Erythroblast (primary cell): ENCODE results near the gene NDN.

Experiments used
- GATA1 ChIP-seq: IDR thresholded peaks from 2 replicates; pipeline ENCODE4 v1.6.1; 2011; ENCODE audit warnings: low read depth, mild to moderate bottlenecking, control low read depth, low read length, moderate library complexity
- POLR2A ChIP-seq: IDR thresholded peaks from 2 replicates; pipeline ENCODE4 v1.6.1; 2011; ENCODE audit warnings: mild to moderate bottlenecking, low read length

DNA sequence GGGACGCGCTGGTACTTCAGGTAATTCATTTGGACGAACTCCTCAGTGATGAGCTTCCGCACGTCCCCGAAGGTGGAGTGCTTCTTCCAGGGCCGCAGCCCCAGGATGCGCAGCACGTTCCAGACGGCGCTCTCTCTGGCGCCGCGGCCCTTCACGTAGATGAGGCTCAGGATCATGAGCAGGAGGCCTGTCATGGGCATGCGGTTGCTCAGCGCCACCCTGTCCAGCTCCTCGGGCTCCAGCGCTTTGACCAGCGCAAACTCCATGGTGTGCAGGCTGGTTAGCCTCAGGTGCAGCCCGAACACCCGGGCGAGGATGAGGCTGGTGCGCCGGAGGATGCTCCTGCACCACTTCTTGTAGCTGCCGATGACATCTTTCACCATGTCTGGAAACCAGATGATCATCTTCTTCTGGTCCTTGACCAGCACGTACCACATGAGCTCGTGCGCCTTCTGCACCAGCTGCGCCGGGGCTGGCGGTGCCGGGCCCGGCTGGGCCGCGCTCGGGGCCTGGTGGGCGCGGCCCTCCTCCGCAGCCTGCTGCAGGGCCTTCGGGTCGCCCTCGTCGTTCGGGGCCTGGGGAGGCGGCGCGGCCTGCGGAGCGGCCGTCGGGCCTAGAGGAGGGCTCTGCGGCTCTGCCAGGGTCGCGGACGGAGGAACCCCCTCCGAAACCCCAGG lies 501 bp downstream of the NDN start:
- TF ChIP-seq POLR2A (no peak), GATA1 (no peak)
